PC-3 (cell line): ENCODE results near the gene SPATA17. TPM values are rescaled to one million over a fixed set of nuclear protein-coding genes. Genes with fewer than 3 reads are reported as not detected.

ENCODE experiments used
- ATAC-seq: fragments of 200-7000 bp; cut with Tn5 transposase; 2 replicates; pipeline ENCODE4 v1.9.1; 2020; ENCODE audit warnings: mild to moderate bottlenecking, moderate library complexity
- BruUV-seq: library from RNA; stranded (reverse); fragments of 400-500 nt; replicated peaks from 2 replicates; lab custom pipeline; 2021; lab: Mats Ljungman, UMichigan
- CTCF ChIA-PET: fragments of 300-600 bp; sonication (Branson Sonifier 250); formaldehyde crosslinking; loops from one replicate; lab custom pipeline; 2022; ENCODE audit warnings: antibody characterized with exemption; lab: Charles Lee
- POLR2A ChIA-PET: fragments of 300-600 bp; sonication (Branson Sonifier 250); formaldehyde crosslinking; loops from one replicate; lab custom pipeline; 2022; ENCODE audit warnings: antibody characterized with exemption; ENCODE audit not compliant: unreplicated experiment; lab: Charles Lee
- DNase-seq: peaks from one replicate; pipeline ENCODE4 v3.0.0-alpha.2; 2015
- H2AFZ ChIP-seq: fragments of 300-600 bp; sonication (generic); 2 replicates; pipeline ENCODE4 v1.6.0; 2016; ENCODE audit warnings: antibody characterized with exemption, low read length
- H3F3A ChIP-seq: fragments of 300-600 bp; sonication (generic); one replicate; pipeline ENCODE4 v1.6.0; 2017; ENCODE audit warnings: antibody characterized with exemption, low read length, control low read depth, mild to moderate bottlenecking; ENCODE audit not compliant: unreplicated experiment
- H3K27ac ChIP-seq: fragments of 300-600 bp; sonication (generic); 2 replicates; pipeline ENCODE4 v1.5.1; 2016; ENCODE audit warnings: mild to moderate bottlenecking, low read length
- H3K27me3 ChIP-seq: fragments of 300-600 bp; sonication (generic); 2 replicates; pipeline ENCODE4 v1.6.1; 2016; ENCODE audit warnings: low read length, mixed read lengths
- H3K36me3 ChIP-seq: fragments of 300-600 bp; sonication (generic); 2 replicates; pipeline ENCODE4 v1.6.1; 2016; ENCODE audit warnings: low read depth, mixed run types, low read length, mixed read lengths
- H3K4me1 ChIP-seq: fragments of 300-600 bp; sonication (generic); 2 replicates; pipeline ENCODE4 v1.5.1; 2016; ENCODE audit warnings: low read length; ENCODE audit not compliant: insufficient read depth
- H3K4me2 ChIP-seq: fragments of 300-600 bp; sonication (generic); 2 replicates; pipeline ENCODE4 v1.6.0; 2016; ENCODE audit warnings: low read length
- H3K4me3 ChIP-seq: fragments of 300-600 bp; sonication (generic); 2 replicates; pipeline ENCODE4 v1.5.1; 2016; ENCODE audit warnings: mild to moderate bottlenecking, low read length, mixed read lengths
- H3K79me2 ChIP-seq: fragments of 300-600 bp; sonication (generic); 2 replicates; pipeline ENCODE4 v1.6.1; 2017; ENCODE audit warnings: low read length, mixed read lengths
- H3K9ac ChIP-seq: fragments of 300-600 bp; sonication (generic); 2 replicates; pipeline ENCODE4 v1.6.0; 2016; ENCODE audit warnings: mild to moderate bottlenecking, low read length
- H3K9me2 ChIP-seq: fragments of 300-600 bp; sonication (generic); replicated peaks from 2 replicates; pipeline ENCODE4 v1.6.1; 2016; ENCODE audit warnings: mixed run types, low read length, mixed read lengths
- H3K9me3 ChIP-seq: fragments of 300-600 bp; sonication (generic); 2 replicates; pipeline ENCODE4 v1.6.1; 2016; ENCODE audit warnings: low read length, mixed read lengths
- H4K20me1 ChIP-seq: fragments of 300-600 bp; sonication (generic); 2 replicates; pipeline ENCODE4 v1.6.1; 2016; ENCODE audit warnings: low read length, mixed read lengths
- CTCF ChIP-seq: fragments of 300-600 bp; sonication (generic); conservative IDR thresholded peaks from 2 replicates; pipeline ENCODE4 v1.5.1; 2017; ENCODE audit warnings: antibody characterized with exemption, low read depth, mild to moderate bottlenecking, low read length
- EZH2 ChIP-seq: fragments of 300-600 bp; sonication (generic); IDR thresholded peaks from one replicate; pipeline ENCODE4 v1.6.1; 2017; ENCODE audit warnings: antibody characterized with exemption, mild to moderate bottlenecking, low read length; ENCODE audit not compliant: unreplicated experiment
- EZH2phosphoT487 ChIP-seq: fragments of 300-600 bp; sonication (generic); IDR thresholded peaks from 2 replicates; pipeline ENCODE4 v1.6.1; 2018; ENCODE audit warnings: mild to moderate bottlenecking, antibody characterized with exemption, low read length, borderline replicate concordance
- intact Hi-C: fragments of 100-400 bp; cut with micrococcal nuclease; formaldehyde crosslinking; loops from 2 replicates; pipeline ENCODE4 v1.9.0; 2023
- total RNA-seq: library from RNA; depleted of rRNA; stranded (reverse); fragments of >200 nt; gene quantifications from 2 replicates; pipeline ENCODE4 v1.2.3, GENCODE V29; 2014

The SPATA17 gene
- total RNA-seq, 1 experiment from 2014 or later, result 3.3 TPM

GRCh38 chr1:217599154-217599553, 32.0 kb upstream of the SPATA17 start:
- Histone ChIP-seq H3F3A (no peaks in the 10 kb centered on the region), H3K27me3 (no peaks in the 10 kb centered on the region), H3K9me3 (no peaks in the 10 kb centered on the region), H3K9me2 (no peaks in the 10 kb centered on the region), H3K27ac (no peak overlapping the region), H3K4me3 (no peak overlapping the region), H3K79me2 (no peaks in the 10 kb centered on the region), H4K20me1 (no peaks in the 10 kb centered on the region), H2AFZ (no peak overlapping the region), H3K9ac (no peak overlapping the region), H3K4me2 (no peak overlapping the region), H3K4me1 (no peaks in the 10 kb centered on the region), H3K36me3 (no peaks in the 10 kb centered on the region)
- no peak for ATAC-seq
- intact Hi-C loops, result no loop called here
- no peak for DNase-seq
- CTCF ChIA-PET, result no interaction called here
- TF ChIP-seq EZH2phosphoT487, result no peak
- TF ChIP-seq CTCF, result no peak
- no peak for TF ChIP-seq EZH2
- POLR2A ChIA-PET, result no interaction called here
- no TSS peak for BruUV-seq

GRCh38 chr1:217602380-217602779, 28.8 kb upstream of the SPATA17 start:
- CTCF ChIA-PET, result no interaction called here
- POLR2A ChIA-PET, result interaction anchor here (0.6 kb wide), 1 partner anchor 572 kb away, joined by 3 read pairs; no protein-coding TSS in a partner anchor
- TF ChIP-seq CTCF, result no peak
- no peak for TF ChIP-seq EZH2
- no peak for TF ChIP-seq EZH2phosphoT487

GRCh38 chr1:217605390-217605789, 25.8 kb upstream of the SPATA17 start:
- no peaks in the 10 kb centered on the region for H3K4me1 ChIP-seq
- H3K27ac ChIP-seq, result no peak overlapping the region
- TF ChIP-seq EZH2phosphoT487 (no peak), CTCF (no peak), EZH2 (no peak)
- no peak overlapping the region for H3K4me2 ChIP-seq
- POLR2A ChIA-PET, result no interaction called here
- no peaks in the 10 kb centered on the region for H3K79me2 ChIP-seq
- ATAC-seq, result no peak
- H4K20me1 ChIP-seq, result no peaks in the 10 kb centered on the region
- H3K9me3 ChIP-seq, result no peaks in the 10 kb centered on the region
- intact Hi-C loops, result no loop called here
- no TSS peak for BruUV-seq
- no peak overlapping the region for H2AFZ ChIP-seq
- no peak overlapping the region for H3K9ac ChIP-seq
- no peak overlapping the region for H3K4me3 ChIP-seq
- H3K27me3 ChIP-seq, result no peaks in the 10 kb centered on the region
- H3K36me3 ChIP-seq, result peaks cover 9% of the 10 kb centered on the region; the same call in 1 of the 2 replicates
- no peak for DNase-seq
- no peaks in the 10 kb centered on the region for H3K9me2 ChIP-seq
- CTCF ChIA-PET, result no interaction called here
- no peaks in the 10 kb centered on the region for H3F3A ChIP-seq

More at GRCh38 chr1:217602380-217602779, 28.8 kb upstream of the SPATA17 start:
- Histone ChIP-seq H3K9me3 (no peaks in the 10 kb centered on the region), H3K9me2 (no peaks in the 10 kb centered on the region), H3F3A (no peaks in the 10 kb centered on the region), H3K27me3 (no peaks in the 10 kb centered on the region), H4K20me1 (no peaks in the 10 kb centered on the region), H3K4me2 (no peak overlapping the region), H3K27ac (no peak overlapping the region), H3K4me3 (no peak overlapping the region), H3K36me3 (no peaks in the 10 kb centered on the region), H3K9ac (no peak overlapping the region), H3K79me2 (no peaks in the 10 kb centered on the region), H3K4me1 (no peaks in the 10 kb centered on the region), H2AFZ (no peak overlapping the region)
- no peak for ATAC-seq
- BruUV-seq, result no TSS peak
- intact Hi-C loops, result no loop called here
- no peak for DNase-seq
